OCI-LY7 (cell line): ENCODE results near the gene PSG5.
"Not testable (repeated sequence)": the region's sequence is repeated elsewhere in the genome, so short reads cannot be mapped to it uniquely, and the experiment has no call there.

Experiments
- CTCF ChIP-seq: fragments of 200-600 bp; sonication (generic); conservative IDR thresholded peaks from 2 replicates; pipeline ENCODE4 v1.5.1; 2014; ENCODE audit warnings: mild to moderate bottlenecking, antibody characterized with exemption, low read length, moderate library complexity, mixed read lengths
- EZH2phosphoT487 ChIP-seq: fragments of 200-600 bp; sonication (generic); IDR thresholded peaks from 2 replicates; pipeline ENCODE4 v1.6.1; 2018; ENCODE audit warnings: low read depth, borderline replicate concordance, mild to moderate bottlenecking, mixed run types, antibody characterized with exemption, low read length, moderate library complexity, mixed read lengths

- not testable (repeated sequence) for TF ChIP-seq CTCF, EZH2phosphoT487
Measured at GRCh38 chr19:43219136-43219535, 32.8 kb upstream of the PSG5 start.
